HEK293 (cell line): ENCODE data around the gene SLC25A20.
A peak's percentile ranks its signal among the peaks of the same experiment; 100 is the strongest.

ENCODE experiments used
- CTCF ChIA-PET: fragments of 350-600 bp; formaldehyde crosslinking; extraction: SDS; loops from one replicate; lab custom pipeline; 2021; ENCODE audit warnings: antibody characterized with exemption; lab: Yijun Ruan, JAX
- POLR2A ChIA-PET: fragments of 300-600 bp; formaldehyde crosslinking; extraction: SDS; loops from one replicate; lab custom pipeline; 2020; ENCODE audit warnings: antibody characterized with exemption, inconsistent platforms; lab: Yijun Ruan, JAX
- H3K27ac ChIP-seq: fragments of 200-500 bp; sonication (Bioruptor generic); 2 replicates; pipeline ENCODE4 v1.5.1; 2014; ENCODE audit warnings: low read depth, low read length, control low read depth, inconsistent platforms; ENCODE audit errors: extremely low read depth
- H3K36me3 ChIP-seq, 2 experiments: fragments of 200-500 bp in 1 of 2; sonication (Bioruptor generic) in 1 of 2; 1 replicate in 1 of 2; 2 replicates in 1 of 2; pipeline ENCODE4 v1.5.1; 2014 to 2017; ENCODE audit warnings: inconsistent platforms in 2 of 2, low read length in 2 of 2; ENCODE audit not compliant: control insufficient read depth in 2 of 2, insufficient read depth in 1 of 2
- H3K4me1 ChIP-seq: fragments of 200-500 bp; sonication (Bioruptor generic); 2 replicates; pipeline ENCODE4 v1.5.1; 2014; ENCODE audit warnings: mild to moderate bottlenecking, low read length, inconsistent platforms; ENCODE audit not compliant: control insufficient read depth, insufficient read depth
- H3K4me3 ChIP-seq: 2 replicates; pipeline ENCODE4 v1.5.1; 2011; ENCODE audit warnings: low read depth, mild to moderate bottlenecking, control low read depth, low read length, moderate library complexity
- H3K9me3 ChIP-seq: fragments of 200-500 bp; sonication (Bioruptor generic); 2 replicates; pipeline ENCODE4 v1.5.1; 2014; ENCODE audit warnings: low read depth, low read length, inconsistent platforms; ENCODE audit not compliant: control insufficient read depth, insufficient read depth
- GLI4 ChIP-seq: fragments of 450-650 bp; formaldehyde crosslinking; IDR thresholded peaks from 2 replicates; pipeline ENCODE4 v1.5.1; 2016; ENCODE audit warnings: missing biosample characterization, missing genetic modification characterization
- HOXC10 ChIP-seq: sonication (generic); formaldehyde crosslinking; IDR thresholded peaks from 2 replicates; pipeline ENCODE4 v1.8.1; 2023; ENCODE audit warnings: mild to moderate bottlenecking, missing genetic modification reagents
- SP7 ChIP-seq: fragments of 450-650 bp; formaldehyde crosslinking; IDR thresholded peaks from 2 replicates; pipeline ENCODE4 v1.5.1; 2016; ENCODE audit warnings: missing biosample characterization, missing genetic modification characterization
- ZBTB17 ChIP-seq: fragments of 450-650 bp; formaldehyde crosslinking; IDR thresholded peaks from 2 replicates; pipeline ENCODE4 v1.5.1; 2016; ENCODE audit warnings: missing biosample characterization, missing genetic modification characterization

Gene SLC25A20

GRCh38 chr3:48811524-48811923 lies 87.2 kb downstream of the SLC25A20 start:
- Histone ChIP-seq H3K4me3 (no peak overlapping the region), H3K4me1 (no peaks in the 10 kb centered on the region), H3K27ac (no peak overlapping the region), H3K36me3 (no peaks in the 10 kb centered on the region), H3K9me3 (no peaks in the 10 kb centered on the region)
- TF ChIP-seq HOXC10 (no peak), SP7 (tag by site-specific recombination) (peak; percentile 78), ZBTB17 (tag by site-specific recombination) (no peak), GLI4 (tag by site-specific recombination) (no peak)
- ChIA-PET POLR2A (no interaction called here), CTCF (no interaction called here)
